ENCODE results near the gene DNASE2B.

Gene DNASE2B, protein sequence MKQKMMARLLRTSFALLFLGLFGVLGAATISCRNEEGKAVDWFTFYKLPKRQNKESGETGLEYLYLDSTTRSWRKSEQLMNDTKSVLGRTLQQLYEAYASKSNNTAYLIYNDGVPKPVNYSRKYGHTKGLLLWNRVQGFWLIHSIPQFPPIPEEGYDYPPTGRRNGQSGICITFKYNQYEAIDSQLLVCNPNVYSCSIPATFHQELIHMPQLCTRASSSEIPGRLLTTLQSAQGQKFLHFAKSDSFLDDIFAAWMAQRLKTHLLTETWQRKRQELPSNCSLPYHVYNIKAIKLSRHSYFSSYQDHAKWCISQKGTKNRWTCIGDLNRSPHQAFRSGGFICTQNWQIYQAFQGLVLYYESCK

DNA sequence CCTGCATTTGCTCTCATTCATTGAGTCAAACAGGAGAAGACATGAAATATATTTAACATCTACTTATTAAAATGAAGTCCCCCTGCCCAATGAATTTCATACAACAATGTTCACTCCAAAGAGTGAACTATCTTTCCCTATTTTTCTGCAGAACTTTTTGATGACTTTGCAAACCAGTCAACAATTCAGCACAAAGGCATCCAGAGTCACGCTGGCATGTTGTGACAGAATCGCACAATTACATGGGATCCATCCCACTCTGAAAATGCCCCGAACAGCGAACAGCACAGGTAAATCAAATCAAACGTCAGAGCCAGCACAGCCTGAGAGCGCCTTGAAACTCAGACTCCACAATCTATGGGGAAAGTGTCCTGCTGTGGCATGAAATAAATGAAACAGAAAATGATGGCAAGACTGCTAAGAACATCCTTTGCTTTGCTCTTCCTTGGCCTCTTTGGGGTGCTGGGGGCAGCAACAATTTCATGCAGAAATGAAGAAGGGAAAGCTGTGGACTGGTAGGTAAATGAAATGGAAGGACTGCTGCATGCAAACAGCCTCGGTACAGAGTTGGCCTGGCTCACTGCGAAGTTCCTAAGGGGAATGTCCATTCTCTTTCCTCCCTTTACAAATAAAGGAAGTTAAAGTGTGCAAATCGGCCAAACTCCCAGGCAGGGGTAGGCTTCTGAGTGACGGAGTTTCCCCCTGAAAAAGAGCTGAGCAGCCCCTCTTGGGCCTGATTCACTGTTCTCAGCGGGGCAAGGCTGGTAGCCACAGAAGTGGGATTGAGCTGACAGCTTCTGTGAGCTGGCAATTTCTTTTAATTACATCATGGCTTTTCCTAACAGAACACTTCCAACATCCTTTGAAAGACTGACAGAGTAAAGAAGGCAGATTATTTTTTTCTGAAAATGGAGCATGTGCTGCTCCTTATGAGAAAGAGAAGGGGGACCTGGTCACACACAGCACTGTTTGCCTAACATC lies at the start of gene DNASE2B:
Gene DNASE2B (plus strand): TSS at position 310 of the 981 bp plus-strand sequence. CDS start 81 bp downstream, at position 391.
- no peak for DNase-seq

DNA sequence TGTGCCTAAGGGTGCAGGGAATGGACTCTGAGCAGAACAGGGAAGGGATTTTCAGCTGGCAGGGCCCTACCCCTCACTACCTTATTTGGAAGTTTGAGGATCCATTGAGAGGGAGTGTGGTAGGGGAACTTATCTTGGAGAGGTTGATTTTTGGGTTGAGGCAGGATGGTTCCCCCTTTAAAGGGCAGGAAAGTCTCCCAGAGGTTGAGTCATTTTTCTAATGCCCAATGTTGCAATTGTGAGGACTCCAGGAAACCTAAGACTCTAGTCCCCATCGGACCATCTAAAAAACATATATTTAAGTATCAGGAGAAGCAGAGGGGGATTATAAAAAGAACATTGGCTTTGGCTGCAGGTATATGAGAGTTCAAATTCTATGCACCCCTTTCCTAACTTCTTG lies 49.5 kb upstream of the DNASE2B start:
- no peak for DNase-seq

DNA sequence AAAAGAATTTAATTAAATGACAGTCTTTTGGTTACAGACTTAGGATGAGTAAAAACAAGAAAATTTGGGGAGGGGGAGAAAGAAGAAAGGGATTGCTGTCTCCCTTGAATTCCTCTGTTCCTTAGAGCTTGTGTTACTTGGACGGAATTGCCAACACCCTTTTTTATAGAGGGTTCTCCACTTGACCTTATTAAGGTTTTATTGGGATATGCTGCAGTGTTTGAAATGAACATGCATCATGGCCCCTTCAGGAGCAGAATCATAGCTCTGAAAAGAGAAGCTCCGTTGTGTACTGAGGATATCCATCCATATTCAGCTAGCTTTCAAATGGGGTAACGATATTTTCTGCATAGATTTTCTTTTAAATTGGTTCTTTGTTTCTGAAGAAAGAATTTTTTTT lies 48.2 kb upstream of the DNASE2B start:
- DNase-seq = no peak

DNA sequence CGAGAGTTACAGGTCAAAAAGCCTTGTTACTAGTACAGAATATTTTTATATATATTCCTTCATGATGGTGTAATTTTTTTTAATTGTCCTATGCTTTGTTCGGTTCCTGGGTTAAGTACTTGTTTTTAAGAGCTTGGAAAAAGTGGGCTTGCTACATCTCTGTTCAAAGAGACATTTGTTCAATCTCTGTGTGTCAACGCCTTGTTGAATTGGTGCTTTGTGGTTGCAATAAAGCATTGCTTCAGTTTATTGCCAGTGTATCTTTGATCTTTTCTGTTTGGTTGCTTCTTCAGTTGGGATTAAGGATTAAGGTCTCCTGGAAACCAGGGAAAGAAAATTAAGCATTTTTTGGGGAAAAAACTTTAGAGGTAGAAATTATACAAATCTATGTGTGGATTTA lies 47.7 kb upstream of the DNASE2B start:
- DNase-seq = no peak

DNA sequence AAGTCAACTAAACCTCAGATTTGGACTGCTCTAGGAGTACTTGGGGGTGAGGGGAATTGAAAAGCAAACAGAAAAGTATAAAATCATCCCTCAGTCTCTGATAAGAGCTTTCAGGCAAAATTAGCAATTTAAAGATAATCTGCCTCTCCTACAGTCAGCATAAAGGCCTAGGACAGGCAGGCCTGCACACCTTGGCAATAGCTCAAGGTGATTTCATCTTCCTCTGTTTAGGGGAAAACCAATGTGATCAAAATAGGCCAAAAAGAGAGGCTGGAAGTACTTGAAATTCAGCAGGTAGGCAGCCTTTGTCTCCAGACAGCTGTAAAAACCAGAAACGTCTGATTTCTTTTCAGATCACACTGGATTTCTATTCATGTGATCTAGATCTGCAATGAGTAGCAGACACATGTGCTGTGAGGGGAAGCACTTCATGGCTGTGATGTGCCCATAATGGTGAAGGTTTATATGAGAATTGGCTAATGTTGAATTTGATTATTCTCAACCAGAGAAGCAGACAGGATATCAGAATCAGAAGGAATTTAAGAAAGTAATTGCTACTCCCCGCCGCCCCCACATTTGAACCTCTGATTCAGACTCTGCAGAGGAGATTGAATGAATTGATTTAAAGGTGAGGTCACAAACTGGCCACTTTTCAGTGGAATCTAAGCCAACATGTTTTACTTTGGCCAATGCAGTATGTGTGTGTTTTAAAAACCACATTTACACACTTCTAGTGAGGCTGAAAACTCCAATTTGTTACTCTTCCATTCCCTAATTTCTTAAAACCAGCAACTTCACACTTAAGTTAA lies 45.8 kb upstream of the DNASE2B start:
- no peak for DNase-seq

DNA sequence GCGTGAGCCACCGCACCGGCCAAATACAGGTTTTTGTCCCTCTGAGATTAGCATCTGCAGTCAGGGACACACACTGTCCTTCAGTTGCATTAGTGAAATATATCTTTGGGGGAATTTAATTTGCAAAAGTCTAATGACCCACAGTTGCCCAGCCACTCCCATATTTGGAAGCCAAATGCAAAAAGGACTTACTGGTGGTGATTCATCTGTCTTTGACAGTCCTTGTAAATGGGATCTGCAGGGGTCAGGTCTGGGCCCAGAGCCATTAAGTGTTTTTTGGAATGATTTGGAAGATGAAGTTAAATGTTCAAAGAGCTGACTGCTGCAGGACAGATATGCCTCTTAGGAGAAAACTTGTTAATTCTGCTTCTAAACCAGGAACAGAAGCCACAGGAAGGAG lies 44.6 kb upstream of the DNASE2B start:
- DNase-seq = no peak

DNA sequence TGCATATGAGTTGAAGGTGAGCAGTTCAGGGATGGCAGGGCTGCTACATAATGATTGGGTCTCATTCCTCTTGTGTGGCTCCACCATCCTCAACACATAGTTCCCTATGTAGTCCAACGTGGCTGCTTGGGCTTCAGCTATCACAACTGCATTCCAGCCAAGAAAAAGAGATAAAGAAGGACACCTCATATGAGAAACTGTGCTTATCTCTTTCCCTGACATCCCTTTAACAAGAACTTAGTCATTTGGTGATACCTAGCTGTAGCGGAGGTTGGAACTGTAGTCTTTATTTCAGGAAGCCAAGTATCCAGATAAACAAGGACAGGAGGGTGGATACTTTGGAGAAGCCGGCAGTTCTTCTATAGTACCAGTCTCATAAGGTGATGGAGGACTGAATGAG lies 42.7 kb upstream of the DNASE2B start:
- no peak for DNase-seq

DNA sequence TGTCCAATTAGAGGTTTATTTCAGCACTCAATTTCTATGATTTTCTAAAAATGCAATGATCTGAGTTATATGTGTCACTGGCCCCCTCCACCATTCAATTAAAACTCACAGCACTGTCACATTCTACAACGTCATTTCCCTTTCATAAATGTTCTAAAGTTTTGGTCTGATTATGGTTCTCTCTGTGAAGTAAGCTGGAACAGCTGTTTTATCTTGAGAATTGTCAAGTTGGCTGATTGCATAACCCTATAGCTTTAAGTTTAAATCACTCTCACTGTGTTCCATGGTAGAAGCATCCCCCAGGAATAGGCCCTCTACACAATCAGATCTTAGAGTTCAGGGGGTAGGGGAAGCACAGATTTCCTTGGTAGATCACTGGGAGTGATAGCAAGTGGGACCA lies 41.4 kb upstream of the DNASE2B start:
- DNase-seq = no peak

DNA sequence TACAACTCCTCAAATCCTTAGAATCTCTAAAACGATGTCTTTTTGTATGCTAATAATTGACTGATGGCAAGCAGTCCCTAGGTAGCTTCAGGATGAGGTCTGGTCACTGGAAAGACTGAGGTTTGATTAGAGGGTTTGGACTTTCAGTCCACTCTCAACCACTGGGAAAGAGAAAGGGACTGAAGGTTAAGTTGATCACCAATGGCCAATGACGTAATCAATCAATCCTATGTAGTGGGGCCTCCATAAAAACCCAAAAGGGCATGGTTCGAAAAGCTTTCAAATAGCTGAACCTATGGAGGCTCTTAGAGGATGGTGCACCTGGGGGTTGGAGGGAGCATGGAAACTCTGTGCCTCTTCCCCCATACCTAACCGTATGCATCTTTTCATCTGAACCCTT lies 39.6 kb upstream of the DNASE2B start:
- no peak for DNase-seq

DNA sequence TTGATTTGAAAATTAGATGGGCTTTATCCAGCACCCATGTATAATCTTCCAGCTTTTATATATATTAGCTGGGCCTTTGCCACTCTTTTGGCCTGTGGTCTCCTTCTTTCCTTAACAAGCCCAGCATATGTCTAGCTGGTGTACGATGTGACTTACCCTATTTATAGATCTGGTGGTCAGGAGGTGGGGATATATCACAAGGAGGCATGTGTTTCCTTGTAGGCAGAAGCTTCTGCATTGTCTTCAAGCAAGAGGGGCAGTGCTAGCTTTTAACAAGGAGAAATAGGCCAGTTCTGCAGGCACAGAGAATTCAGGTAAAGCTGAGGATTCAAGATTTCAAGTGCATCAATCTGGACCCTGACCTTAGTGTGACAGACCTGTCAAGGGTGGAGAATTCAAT lies 38.0 kb upstream of the DNASE2B start:
- DNase-seq = no peak

DNA sequence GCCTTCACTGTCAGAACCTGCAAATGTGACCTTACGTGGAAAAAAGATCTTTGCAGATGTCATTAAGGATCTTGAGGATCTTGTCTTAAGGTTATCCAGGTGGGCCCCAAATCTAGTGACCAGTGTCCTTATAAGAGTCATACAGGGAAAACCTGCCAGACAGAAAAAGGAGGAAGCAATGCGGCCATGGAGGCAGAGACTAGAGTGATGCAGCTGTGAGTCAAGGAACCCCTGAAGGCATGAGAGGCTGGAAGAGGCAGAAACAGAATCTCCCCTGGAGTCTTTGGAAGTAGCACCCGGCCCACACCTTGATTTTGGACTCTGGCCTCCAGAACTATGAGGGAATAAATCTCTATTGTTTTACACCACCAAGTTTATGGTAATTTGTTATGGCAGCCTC lies 36.5 kb upstream of the DNASE2B start:
- DNase-seq = no peak

DNA sequence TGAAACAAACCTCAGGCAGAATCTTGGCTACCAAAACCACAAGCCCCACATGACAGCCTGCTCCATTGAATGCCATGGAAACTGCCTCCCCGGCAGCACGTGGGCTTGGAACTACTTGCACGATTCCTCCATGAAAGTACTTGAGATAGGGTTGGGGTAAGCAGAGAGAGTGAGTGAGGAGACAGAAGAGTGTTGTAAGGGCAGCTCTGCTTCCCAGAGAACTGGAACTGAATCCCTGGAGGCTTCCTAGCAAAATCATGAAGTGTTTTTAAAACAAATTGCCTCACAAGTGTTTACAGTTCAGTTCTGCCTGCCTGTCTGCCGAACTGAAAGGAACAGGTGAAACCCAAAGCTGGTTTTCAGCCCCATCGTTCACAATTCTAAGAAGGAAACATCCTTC lies 35.3 kb upstream of the DNASE2B start:
- DNase-seq = no peak

DNA sequence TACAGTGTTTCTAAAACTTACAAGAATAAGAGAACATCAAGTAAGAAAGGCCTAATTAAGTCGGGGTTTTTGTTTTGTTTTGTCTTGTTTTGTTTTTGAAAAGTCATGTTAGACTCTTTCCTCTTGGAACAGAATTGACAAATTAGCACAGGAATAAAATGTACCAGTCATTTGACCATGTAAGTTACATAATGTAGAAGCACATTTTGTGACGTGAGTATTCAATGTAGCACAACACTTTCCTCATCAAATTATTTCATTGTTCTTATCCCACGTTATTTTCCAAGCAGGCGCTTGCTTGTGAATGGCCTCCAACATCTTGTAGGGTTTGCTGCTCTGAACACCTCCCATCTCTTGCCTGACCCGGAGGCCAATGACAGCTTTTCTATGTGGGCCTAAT lies 34.7 kb upstream of the DNASE2B start:
- no peak for DNase-seq

DNA sequence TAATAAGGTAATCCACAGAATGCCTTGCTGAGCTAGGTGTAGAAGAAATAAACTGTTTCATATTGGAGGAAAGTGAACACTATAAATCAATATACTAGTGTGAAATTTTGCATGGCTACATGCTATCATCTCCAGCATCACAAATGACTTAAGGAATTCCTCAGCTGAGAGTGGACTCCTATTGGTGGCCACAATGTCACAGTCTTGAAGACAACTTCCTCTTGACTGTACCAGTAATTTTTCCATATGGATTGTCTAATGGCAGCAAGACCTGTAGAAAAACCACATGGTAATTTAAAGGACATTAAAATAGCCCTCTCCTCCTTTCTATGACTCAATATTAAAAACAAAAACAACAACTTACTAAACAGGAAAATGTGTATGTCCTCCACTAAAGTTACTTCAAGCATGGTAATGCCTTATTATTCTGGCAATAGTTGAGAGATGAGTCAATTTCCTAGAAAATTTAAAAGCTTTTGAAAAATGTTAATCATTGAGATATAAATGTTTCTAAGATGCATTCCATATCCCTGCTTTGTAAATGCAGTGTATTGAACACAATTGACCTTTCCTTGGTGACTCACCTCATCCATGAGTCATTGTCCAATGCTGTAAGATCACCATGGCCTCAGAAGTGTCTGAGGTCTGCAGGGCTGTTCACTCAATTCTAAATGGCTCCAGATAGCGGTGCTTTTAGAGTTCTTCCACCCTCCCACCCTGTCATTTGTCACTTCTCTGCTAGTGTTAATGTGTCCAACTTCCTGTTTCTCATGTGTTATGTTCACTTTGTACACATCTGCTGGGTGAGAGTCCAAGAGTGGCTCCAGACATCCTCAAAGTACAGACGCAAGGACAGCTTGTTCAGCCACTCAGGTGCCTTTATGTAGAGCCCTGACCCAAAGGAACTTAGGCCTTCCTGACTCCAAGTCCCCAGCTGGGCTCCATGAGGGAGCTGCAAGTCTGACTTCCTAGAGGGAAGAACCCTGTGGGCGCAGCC lies 32.8 kb upstream of the DNASE2B start:
- DNase-seq = no peak

DNA sequence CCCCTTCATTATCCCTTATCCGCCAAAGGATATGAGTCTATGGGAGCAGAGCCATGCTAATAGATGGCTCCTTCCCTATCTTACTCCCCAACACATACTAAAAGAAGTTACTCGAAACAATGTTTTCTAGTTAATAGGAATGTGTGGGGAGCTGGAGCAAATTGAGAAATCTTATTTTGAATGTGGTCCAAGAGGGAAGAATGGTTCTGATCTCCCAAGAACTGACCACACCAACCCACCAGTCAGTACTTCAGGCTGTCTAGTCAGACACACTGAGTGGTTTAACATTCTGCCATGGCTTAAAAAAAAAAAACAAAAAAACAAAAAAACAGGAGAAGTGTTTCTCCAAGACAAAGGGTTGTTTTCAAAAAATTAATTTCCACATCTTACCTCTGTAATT lies 31.5 kb upstream of the DNASE2B start:
- no peak for DNase-seq

DNA sequence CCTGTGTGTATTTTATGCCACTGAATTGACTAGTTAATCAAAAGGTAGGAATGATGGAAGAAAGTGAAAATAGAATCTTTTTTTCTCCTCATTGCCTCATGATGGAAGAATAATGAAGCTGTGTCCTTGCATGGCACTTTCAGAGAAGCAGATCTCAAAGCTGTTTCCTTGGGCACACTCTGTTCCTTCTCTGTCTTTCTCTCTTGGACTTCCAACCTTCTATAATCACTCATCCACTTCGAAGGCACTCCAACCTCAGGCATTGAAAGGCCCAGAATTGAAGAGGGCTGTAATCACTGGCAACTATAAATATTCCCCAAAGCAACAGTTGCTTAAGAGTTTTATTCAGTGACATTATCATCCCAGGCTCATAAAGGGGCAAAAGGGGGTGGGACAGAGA lies 31.1 kb upstream of the DNASE2B start:
- DNase-seq = no peak

DNA sequence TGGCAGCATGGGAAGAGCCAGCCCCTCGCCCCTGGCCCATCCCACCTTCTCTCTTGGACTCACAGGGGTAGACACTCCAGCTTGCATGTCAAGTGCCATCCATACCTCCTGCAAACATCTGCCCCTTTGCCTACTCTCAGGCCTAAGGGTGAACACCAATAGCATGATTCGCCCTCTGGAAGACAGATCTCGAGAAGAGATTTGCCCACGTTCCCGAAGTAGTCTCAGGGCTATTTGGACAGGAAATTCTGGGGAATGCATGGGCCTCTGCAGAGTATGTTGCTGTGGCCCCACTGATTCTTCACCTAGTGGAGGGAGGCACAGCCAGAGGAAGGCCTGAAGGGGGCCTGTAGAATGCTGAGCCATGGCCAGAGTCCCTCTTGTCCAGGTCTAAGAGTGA lies 29.8 kb upstream of the DNASE2B start:
- no peak for DNase-seq

DNA sequence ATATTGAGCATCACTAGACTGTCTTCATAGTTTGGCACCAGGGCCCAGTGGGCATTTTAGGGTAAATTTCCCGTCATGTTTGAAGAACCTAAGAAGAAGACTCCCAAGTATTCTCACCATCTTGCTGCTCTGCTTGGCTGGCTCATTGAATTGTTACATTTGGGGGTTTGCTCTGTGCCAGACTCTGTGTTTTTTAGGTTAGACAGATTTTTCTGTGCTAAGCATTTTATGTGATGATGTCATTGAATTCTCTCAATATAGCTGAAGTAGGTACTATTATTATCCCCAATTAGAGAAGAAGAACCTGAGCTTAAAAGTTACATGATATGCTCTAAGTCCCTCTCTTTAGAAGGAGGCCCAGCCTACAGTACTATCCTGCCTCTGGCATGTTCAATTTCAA lies 28.0 kb upstream of the DNASE2B start:
- no peak for DNase-seq

DNA sequence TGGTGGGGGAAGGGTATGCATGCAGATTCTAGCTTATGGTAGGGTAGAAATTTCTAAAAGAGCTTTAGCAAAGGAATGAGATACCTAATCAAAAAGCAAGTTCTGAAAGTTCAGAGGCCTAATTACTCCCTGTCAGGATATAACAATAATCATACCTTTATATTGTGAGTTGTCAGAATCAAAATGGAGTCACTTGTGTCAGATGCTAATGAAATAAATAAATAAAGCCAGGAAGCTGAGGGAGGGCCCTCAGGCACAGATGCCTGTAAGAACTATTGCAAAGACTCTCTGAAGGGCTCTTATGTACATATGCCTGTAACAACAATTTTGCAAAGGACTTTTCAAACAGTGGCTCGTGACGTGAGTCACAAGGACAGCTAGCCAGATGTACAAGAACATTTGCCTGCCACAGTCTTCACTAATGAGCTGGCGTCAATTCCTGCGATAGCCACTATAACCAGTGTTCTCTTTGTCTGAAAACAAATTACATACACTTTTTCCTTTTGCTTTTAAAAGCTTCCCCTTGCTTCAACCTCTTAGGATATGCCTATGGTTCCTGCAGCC lies 27.4 kb upstream of the DNASE2B start:
- no peak for DNase-seq

DNA sequence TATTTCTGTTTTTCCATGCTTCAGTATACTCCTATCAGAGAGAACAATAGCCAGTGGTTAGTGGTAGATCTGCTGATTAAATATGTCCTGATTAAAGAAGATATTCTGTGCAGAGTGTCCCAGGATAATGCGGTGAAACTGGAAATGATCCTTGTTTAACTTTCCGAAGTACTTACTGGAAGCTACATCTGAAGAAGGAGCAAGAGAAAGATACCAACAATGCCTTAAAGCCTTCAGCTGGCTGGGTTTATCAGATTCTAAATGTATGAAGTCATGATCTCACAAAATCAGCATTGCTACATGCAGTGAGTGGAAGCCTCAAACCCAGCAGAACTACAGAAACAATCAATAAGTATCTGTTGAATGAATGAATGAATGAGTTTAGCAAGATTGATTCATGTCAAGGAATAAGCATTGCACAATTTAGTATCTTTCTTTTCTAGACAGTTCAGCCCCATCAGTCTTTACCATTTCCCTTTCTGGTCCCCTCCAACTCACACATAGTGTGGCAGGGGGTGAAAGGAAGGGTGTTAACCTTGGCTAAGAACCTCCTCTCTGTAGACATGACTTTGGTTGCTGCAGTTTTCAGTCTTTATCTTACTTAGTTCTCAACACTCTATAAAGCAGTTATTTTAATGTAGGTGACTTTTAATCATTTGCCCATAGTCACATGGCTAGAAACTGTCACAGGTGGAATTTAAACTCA lies 24.7 kb upstream of the DNASE2B start:
- no peak for DNase-seq

Data from COR-L47 (cell line).